HTR-8/SVneo (cell line): ENCODE data around the gene ANKRD27.
"Not testable (repeated sequence)": the region's sequence is repeated elsewhere in the genome, so short reads cannot be mapped to it uniquely, and the experiment has no call there.

ENCODE experiments used
- DNase-seq: peaks from one replicate; pipeline ENCODE4 v3.0.0; 2011; ENCODE audit warnings: low spot score, mixed read lengths; ENCODE audit not compliant: insufficient read length
- FAIRE-seq: peaks from 2 replicates; lab custom pipeline; 2011; peaks lifted over from hg19 to GRCh38; lab: Jason Lieb, UNC

ANKRD27 gene

DNA sequence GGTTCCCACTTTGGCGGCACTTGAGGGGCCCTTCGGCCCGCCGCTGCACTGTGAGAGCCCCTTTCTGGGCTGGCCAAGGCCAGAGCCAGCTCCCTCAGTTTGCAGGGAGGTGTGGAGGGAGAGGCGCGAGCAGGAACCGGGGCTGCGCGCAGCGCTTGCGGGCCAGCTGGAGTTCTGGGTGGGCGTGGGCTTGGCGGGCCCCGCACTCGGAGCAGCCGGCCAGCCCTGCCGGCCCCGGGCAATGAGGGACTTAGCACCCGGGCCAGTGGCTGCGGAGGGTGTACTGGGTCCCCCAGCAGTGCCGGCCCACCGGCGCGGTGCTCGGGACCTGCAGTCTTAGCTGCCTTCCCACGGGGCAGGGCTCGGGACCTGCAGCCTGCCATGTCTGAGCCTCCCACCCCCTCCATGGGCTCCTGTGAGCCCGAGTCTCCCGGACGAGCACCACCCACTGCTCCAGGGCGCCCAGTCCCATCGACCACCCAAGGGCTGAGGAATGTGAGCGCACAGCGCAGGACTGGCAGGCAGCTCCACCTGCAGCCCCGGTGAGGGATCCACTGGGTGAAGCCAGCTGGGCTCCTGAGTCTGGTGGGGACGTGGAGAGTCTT lies 103.4 kb downstream of the ANKRD27 start:
- not testable (repeated sequence) for DNase-seq, FAIRE-seq

DNA sequence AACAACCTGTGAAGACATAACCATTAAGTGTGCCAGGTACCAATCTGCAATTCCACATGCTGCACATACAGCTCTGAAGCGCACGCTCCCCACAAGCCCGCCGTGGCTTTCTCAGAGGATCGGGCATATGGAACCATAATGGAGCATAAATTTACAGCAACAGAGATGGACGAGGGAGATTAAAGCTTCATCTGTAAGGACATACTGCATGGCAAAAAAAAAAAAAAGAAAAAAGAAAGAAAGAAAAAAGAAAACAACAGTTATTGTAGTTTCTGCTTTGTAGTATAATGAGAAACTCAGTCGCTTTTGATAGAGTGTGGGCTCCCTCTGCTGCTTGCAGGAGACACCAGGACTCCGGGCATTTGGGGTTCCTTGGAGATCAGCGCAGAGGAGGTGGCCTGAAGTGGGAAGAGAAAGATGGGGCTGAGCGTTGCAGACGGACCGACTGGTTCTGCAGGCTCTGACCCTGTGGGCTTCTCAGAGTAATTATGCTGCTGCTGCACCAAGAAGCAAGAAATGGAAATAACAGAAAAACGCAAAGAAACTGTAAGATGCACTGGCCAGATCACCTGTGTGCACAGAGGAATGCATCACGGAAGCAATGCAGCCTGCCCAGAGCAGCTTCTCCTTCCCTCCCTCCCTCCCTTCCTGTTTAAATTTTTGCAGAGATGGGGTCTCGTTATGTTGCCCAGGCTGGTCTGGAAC lies 104.7 kb downstream of the ANKRD27 start:
- DNase-seq (peak; percentile 63), FAIRE-seq (no peak)

DNA sequence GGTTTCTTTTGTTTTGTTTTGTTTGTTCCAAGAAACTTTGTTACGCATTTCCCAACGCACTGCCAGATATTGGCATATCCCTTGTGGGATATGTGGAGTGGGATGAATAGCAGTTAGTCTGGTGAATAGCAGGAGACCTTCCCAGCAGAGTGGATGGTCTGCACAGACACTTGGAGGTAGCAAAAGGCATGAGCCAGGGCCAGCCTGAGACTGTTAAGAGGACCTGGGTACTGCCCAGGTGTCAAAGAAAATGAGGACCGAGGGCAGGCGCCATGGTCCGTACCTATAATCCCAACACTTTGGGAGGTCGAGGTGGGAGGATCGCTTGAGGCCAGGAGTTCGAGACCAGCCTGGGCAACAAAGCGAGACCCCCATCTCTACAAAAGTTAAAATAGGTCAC lies 107.5 kb downstream of the ANKRD27 start:
- FAIRE-seq (no peak), DNase-seq (no peak)

DNA sequence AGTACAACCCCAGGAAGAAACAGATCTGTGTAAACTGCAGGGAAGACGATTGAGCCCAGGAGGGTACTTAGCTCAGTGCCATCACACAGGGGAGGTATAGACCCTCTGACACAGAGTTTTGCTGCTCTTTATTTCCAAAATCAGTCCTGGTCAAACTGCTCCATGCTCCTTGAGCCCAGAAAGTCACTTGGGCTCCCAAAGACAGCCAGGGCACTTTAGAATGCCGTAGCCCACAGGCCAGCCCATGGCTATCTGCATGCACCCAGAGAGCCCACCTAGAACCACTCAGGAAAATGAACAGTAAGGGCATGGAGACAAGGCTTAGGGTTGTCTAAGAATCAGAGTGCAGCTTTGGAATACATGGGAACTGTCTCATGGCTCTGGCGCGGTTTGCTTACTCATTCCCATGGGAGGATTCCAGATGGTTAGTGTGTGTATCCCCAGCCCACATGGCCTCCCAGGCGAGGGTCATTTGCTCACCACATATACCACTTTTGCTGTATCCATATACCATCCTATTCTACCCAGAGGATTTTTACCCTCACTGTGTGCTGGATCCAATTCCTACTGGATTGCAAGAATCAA lies 108.6 kb downstream of the ANKRD27 start:
- no peak for DNase-seq
- no peak for FAIRE-seq

DNA sequence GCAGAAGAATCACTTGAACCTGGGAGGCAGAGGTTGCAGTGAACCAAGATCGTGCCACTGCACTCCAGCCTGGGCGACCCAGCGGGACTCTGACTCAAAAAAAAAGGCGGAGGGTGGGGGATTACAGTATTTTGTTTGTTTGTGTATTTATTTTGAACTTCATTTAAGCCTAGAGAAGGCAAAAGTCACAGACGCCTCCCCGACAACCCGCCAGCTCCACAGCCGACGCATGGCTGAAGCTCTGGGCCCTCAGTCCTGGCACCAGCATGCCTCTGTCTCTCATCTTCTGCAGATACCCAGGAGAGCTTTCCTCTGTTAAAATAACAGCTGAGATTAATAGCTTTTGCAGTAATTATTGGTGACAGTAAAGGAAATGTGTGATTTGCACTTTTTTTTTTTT lies 111.2 kb downstream of the ANKRD27 start:
- no peak for DNase-seq
- FAIRE-seq, result no peak

DNA sequence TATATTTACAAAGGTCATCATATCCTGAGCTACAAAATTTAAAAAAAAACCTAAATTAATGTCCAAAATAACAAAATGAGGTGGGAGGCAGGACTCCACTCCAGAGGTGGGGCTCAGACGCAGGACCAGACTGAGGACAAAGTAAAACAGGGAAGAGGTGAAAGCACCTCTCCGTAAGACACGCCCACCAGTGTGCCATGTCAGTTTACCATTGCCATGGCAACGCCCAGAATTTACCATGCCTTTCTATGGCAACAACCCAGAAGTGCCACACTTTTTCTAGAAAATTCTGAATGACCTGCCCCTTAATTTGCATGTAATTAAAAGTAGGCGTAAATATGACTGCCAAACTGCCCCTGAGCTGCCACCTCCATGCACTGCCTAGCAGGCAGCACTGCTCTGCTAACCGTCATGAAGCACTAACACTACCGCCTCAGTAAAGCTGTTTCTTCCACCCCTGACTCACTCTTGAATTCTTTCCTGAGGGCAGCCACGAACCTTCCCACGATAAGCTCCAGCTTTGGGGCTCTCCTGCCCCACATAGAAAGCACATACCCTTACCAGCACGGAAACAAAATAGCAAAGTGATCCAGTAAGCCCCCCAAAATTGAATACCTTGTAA lies 116.3 kb downstream of the ANKRD27 start:
- no peak for FAIRE-seq

DNA sequence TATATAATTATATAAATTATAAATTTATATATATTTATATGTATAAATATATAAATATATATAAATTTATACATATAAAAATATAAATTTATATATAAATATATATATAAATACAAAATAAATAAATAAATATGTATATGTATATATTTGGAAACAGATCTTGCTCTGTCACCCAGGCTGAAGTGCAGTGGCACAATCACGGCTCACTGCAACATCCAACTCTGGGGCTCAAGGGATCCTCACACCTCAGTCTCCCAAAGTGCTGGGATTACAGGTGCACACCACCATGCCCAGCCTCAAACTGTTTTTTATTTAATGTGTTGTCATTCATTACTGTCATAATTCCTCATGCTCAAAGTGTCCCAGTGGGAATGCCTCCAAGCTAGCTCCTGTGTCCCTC lies 119.2 kb downstream of the ANKRD27 start:
- no peak for DNase-seq

More for the DNA sequence above, 116.3 kb downstream of the ANKRD27 start:
- DNase-seq, result no peak

DNA sequence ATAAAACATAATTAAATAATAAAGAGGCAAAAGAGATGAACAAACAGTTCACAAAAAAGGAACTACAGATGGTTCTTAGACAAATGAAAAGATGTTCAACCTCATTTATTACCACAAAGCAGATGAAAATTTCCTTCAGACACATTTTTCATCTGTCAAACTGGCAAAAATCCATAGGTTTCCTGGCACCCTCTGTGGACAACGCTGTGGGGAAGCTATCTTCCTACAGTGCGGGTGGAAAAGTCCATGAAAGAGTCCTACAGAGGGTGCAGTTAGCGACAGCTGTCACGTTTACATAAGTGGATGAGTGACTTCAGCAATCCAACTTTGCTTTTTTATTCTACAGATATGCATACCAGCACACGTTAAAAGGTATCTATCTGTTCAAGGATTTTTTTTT lies 124.3 kb downstream of the ANKRD27 start:
- no peak for FAIRE-seq
- no peak for DNase-seq

More for the DNA sequence above, 119.2 kb downstream of the ANKRD27 start:
- no peak for FAIRE-seq
